HCT116 (cell line): Measurements from ENCODE around the gene GALR2. TPM values are rescaled to one million over a fixed set of nuclear protein-coding genes. Genes with fewer than 3 reads are reported as not detected.

ENCODE experiments used
- ATAC-seq: fragments of 200-7000 bp; cut with Tn5 transposase; 2 replicates; pipeline ENCODE4 v1.9.1; 2020; ENCODE audit warnings: mild to moderate bottlenecking, moderate library complexity
- BruUV-seq: library from RNA; stranded (reverse); fragments of 400-500 nt; replicated peaks from 2 replicates; lab custom pipeline; 2021; lab: Mats Ljungman, UMichigan
- CTCF ChIA-PET: fragments of 300-600 bp; sonication (Branson Sonifier 250); formaldehyde crosslinking; loops from one replicate; lab custom pipeline; 2021; ENCODE audit warnings: antibody characterized with exemption; lab: Charles Lee
- POLR2A ChIA-PET: fragments of 300-600, 350-600 bp; sonication (Branson Sonifier 250); formaldehyde crosslinking; loops from one replicate; lab custom pipeline; 2021; ENCODE audit warnings: antibody characterized with exemption; lab: Charles Lee
- RAD21 ChIA-PET, 2 experiments: fragments of 300-600 bp; sonication (Branson Sonifier 250); formaldehyde crosslinking; loops; one replicate each; lab custom pipeline; 2023; ENCODE audit warnings: low total read pairs in 2 of 2; ENCODE audit not compliant: uncharacterized antibody in 2 of 2, unreplicated experiment in 2 of 2, low non-redundant PET in 1 of 2; lab: Charles Lee
- DNase-seq: peaks from one replicate; pipeline ENCODE4 v3.0.0-alpha.2; 2010; ENCODE audit warnings: low read depth, low spot score
- H2AFZ ChIP-seq: fragments of 200-600 bp; shearing (Covaris generic), sonication (generic); 2 replicates; pipeline ENCODE4 v1.6.1; 2017; ENCODE audit warnings: low read depth, mixed run types, mixed read lengths, antibody characterized with exemption, low read length; ENCODE audit not compliant: poor library complexity, severe bottlenecking
- H3K27ac ChIP-seq: 2 replicates; pipeline ENCODE4 v1.5.1; 2012; ENCODE audit warnings: low read depth, low read length
- H3K27me3 ChIP-seq: fragments of 200-600 bp; sonication (generic); 2 replicates; pipeline ENCODE4 v1.6.1; 2016; ENCODE audit warnings: mixed run types, low read length, mixed read lengths; ENCODE audit not compliant: insufficient read depth
- H3K36me3 ChIP-seq, 2 experiments: fragments of 200-500 bp in 1 of 2; fragments of 200-600 bp in 1 of 2; sonication (Bioruptor generic) in 1 of 2; sonication (generic) in 1 of 2; 2 replicates each; pipeline versions ENCODE4 v1.5.1 to v1.6.1; 2014 to 2016; ENCODE audit warnings: low read length in 2 of 2, inconsistent platforms in 1 of 2, mixed read lengths in 1 of 2, mixed run types in 1 of 2; ENCODE audit not compliant: insufficient read depth in 2 of 2, control insufficient read depth in 1 of 2
- H3K4me1 ChIP-seq, 2 experiments: fragments of 200-600 bp in 1 of 2; sonication (generic) in 1 of 2; 2 replicates each; pipeline versions ENCODE4 v1.5.1 to v1.6.1; 2012 to 2017; ENCODE audit warnings: low read length in 2 of 2, inconsistent platforms in 1 of 2, mild to moderate bottlenecking in 1 of 2, mixed read lengths in 1 of 2, mixed run types in 1 of 2, moderate library complexity in 1 of 2; ENCODE audit not compliant: insufficient read depth in 2 of 2, control insufficient read depth in 1 of 2
- H3K4me2 ChIP-seq: fragments of 200-600 bp; sonication (generic); 2 replicates; pipeline ENCODE4 v1.6.1; 2017; ENCODE audit warnings: mixed run types, low read length, mixed read lengths
- H3K4me3 ChIP-seq, 2 experiments: fragments of 200-600 bp in 1 of 2; sonication (generic) in 1 of 2; replicated peaks in 1 of 2; 2 replicates each; pipeline ENCODE4 v1.5.1; 2011 to 2016; ENCODE audit warnings: low read length in 2 of 2, control low read depth in 1 of 2, low read depth in 1 of 2, mild to moderate bottlenecking in 1 of 2, mixed read lengths in 1 of 2, mixed run types in 1 of 2
- H3K79me2 ChIP-seq: fragments of 200-600 bp; sonication (generic); 2 replicates; pipeline ENCODE4 v1.6.1; 2017; ENCODE audit warnings: mild to moderate bottlenecking, mixed run types, low read length, moderate library complexity, mixed read lengths; ENCODE audit not compliant: insufficient read depth
- H3K9ac ChIP-seq: fragments of 200-600 bp; sonication (generic); 2 replicates; pipeline ENCODE4 v1.6.1; 2016; ENCODE audit warnings: low read length, mixed read lengths
- H3K9me2 ChIP-seq: fragments of 200-600 bp; sonication (generic), shearing (Covaris generic); 2 replicates; pipeline ENCODE4 v1.6.1; 2017; ENCODE audit warnings: mixed run types, mild to moderate bottlenecking, moderate library complexity; ENCODE audit not compliant: insufficient read depth
- H3K9me3 ChIP-seq, 2 experiments: fragments of 200-500 bp in 1 of 2; fragments of 200-600 bp in 1 of 2; sonication (Bioruptor generic) in 1 of 2; sonication (generic) in 1 of 2; 2 replicates each; pipeline ENCODE4 v1.6.1; 2014 to 2017; ENCODE audit warnings: low read length in 2 of 2, mixed read lengths in 2 of 2, inconsistent platforms in 1 of 2, low read depth in 1 of 2, mild to moderate bottlenecking in 1 of 2, mixed run types in 1 of 2, moderate library complexity in 1 of 2; ENCODE audit not compliant: control insufficient read depth in 1 of 2, insufficient read depth in 1 of 2
- H4K20me1 ChIP-seq: fragments of 200-600 bp; sonication (generic), shearing (Covaris generic); 2 replicates; pipeline ENCODE4 v1.6.1; 2017; ENCODE audit warnings: mixed run types, mild to moderate bottlenecking, moderate library complexity; ENCODE audit not compliant: insufficient read depth
- EGR1 ChIP-seq: IDR thresholded peaks from 2 replicates; pipeline ENCODE4 v1.6.1; 2012; ENCODE audit warnings: low read depth
- JUND ChIP-seq: IDR thresholded peaks from 2 replicates; pipeline ENCODE4 v1.6.1; 2012
- SP1 ChIP-seq: IDR thresholded peaks from 2 replicates; pipeline ENCODE4 v1.6.1; 2012; ENCODE audit warnings: low read depth
- intact Hi-C: fragments of 100-400 bp; cut with micrococcal nuclease; formaldehyde crosslinking; loops from 2 replicates; pipeline ENCODE4 v1.10.0; 2022
- total RNA-seq: library from RNA; stranded (reverse); gene quantifications from one replicate; pipeline ENCODE4 v1.2.1, GENCODE V29; 2021; ENCODE audit not compliant: unreplicated experiment
- TF ChIP-seq, protein P1 (sequence below): IDR thresholded peaks from 2 replicates; pipeline ENCODE4 v1.6.1; 2011; ENCODE audit warnings: mild to moderate bottlenecking, low read length, moderate library complexity; ENCODE audit not compliant: insufficient replicate concordance; ENCODE audit errors: extremely low read depth
- TF ChIP-seq, protein P2 (sequence below), 3 experiments: fragments of 200-600 bp in 1 of 3; sonication (generic) in 1 of 3; IDR thresholded peaks in 2 of 3; conservative IDR thresholded peaks in 1 of 3; 2 replicates each; pipeline ENCODE4 v1.5.1; 2012 to 2017; ENCODE audit warnings: low read depth in 2 of 3, low read length in 2 of 3, antibody characterized with exemption in 1 of 3, borderline replicate concordance in 1 of 3, control low read depth in 1 of 3, mild to moderate bottlenecking in 1 of 3, mixed read lengths in 1 of 3, mixed run types in 1 of 3, moderate library complexity in 1 of 3; ENCODE audit not compliant: insufficient read depth in 1 of 3

GALR2 gene
- total RNA-seq, 1 experiment from 2014 or later = 0.27 TPM

DNA sequence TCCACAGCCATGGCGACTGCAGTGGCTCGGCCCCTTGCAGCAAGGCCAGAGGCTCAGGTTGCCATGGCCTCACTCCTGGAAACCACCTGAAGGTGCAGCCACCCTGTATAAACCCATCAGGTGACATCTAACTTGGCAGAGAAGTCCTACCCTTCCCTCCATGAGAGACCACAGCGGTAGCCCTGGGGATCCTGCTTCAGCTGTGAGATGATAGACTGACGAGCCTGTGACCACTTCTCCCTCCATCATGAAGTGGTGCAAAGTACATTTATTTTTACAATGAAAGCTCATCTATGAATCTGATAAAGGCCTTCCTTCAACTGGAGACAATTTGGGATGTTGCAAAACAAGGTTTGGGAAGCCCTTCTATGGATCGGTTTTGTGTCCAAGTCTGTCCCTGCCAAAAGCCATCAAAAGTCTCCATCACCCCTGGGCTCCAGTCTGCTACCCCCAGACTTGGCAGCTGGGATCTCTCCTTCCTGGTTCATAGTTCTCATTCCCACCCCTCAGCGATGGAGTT lies 6.2 kb downstream of the GALR2 start:
- no peak overlapping the region for H3K27ac ChIP-seq
- intact Hi-C loops = no loop called here
- H3K9ac ChIP-seq = no peak overlapping the region
- H2AFZ ChIP-seq = no peak overlapping the region
- H3K27me3 ChIP-seq = peaks cover 8% of the 10 kb centered on the region; the same call in 1 of the 2 replicates
- H3K79me2 ChIP-seq = no peaks in the 10 kb centered on the region
- H3K9me2 ChIP-seq = no peaks in the 10 kb centered on the region
- ATAC-seq (peak; percentile 15), DNase-seq (no peak)
- TF ChIP-seq, protein P1, sequence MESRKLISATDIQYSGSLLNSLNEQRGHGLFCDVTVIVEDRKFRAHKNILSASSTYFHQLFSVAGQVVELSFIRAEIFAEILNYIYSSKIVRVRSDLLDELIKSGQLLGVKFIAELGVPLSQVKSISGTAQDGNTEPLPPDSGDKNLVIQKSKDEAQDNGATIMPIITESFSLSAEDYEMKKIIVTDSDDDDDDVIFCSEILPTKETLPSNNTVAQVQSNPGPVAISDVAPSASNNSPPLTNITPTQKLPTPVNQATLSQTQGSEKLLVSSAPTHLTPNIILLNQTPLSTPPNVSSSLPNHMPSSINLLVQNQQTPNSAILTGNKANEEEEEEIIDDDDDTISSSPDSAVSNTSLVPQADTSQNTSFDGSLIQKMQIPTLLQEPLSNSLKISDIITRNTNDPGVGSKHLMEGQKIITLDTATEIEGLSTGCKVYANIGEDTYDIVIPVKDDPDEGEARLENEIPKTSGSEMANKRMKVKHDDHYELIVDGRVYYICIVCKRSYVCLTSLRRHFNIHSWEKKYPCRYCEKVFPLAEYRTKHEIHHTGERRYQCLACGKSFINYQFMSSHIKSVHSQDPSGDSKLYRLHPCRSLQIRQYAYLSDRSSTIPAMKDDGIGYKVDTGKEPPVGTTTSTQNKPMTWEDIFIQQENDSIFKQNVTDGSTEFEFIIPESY = no peak
- TF ChIP-seq JUND = no peak
- TF ChIP-seq, protein P2, sequence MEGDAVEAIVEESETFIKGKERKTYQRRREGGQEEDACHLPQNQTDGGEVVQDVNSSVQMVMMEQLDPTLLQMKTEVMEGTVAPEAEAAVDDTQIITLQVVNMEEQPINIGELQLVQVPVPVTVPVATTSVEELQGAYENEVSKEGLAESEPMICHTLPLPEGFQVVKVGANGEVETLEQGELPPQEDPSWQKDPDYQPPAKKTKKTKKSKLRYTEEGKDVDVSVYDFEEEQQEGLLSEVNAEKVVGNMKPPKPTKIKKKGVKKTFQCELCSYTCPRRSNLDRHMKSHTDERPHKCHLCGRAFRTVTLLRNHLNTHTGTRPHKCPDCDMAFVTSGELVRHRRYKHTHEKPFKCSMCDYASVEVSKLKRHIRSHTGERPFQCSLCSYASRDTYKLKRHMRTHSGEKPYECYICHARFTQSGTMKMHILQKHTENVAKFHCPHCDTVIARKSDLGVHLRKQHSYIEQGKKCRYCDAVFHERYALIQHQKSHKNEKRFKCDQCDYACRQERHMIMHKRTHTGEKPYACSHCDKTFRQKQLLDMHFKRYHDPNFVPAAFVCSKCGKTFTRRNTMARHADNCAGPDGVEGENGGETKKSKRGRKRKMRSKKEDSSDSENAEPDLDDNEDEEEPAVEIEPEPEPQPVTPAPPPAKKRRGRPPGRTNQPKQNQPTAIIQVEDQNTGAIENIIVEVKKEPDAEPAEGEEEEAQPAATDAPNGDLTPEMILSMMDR (IDR thresholded peaks at IDR 0.05 in 2 of 3, conservative IDR thresholded peaks at IDR 0.05 in 1 of 3; ENCODE audit: borderline replicate concordance in 1 of 3, insufficient read depth in 1 of 3, low read depth in 2 of 3, low read length in 2 of 3) = no peak
- TF ChIP-seq EGR1 = no peak
- no peak for TF ChIP-seq SP1
- no TSS peak for BruUV-seq
- peaks cover 23 to 24% of the 10 kb centered on the region in 2 experiments; a peak in 3 of 4 replicates for H3K36me3 ChIP-seq
- ChIA-PET POLR2A (no interaction called here), CTCF (no interaction called here), RAD21 (no interaction called here)
- no peak overlapping the region for H3K4me3 ChIP-seq
- no peak overlapping the region for H3K4me2 ChIP-seq
- H4K20me1 ChIP-seq = no peaks in the 10 kb centered on the region
- H3K9me3 ChIP-seq = no peaks in the 10 kb centered on the region
- no peaks in the 10 kb centered on the region for H3K4me1 ChIP-seq
